Fibroblast of skin of right biceps (primary cell): ENCODE results near the gene SREBF2.
"Not testable (repeated sequence)": the region's sequence is repeated elsewhere in the genome, so short reads cannot be mapped to it uniquely, and the experiment has no call there.

Source experiments
- DNase-seq: peaks from one replicate; pipeline ENCODE4 v3.0.0-alpha.2; 2013

Gene SREBF2

DNA sequence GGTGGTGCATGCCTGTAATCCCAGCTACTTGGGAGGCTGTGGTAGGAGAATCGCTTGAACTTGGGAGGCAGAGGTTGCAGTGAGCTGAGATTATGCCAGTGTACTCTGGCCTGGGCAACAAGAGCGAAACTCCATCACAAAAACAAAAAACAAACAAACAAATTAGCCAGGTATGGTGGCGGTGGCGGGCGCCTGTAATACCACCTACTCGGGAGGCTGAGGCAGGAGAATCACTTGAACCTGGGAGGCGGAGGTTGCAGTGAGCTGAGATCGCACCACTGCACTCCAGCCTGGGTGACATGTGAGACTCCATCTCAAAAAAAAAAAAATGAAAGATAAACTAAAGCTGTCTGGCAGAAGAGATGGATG is 116.0 kb downstream of the SREBF2 start:
- not testable (repeated sequence) for DNase-seq

DNA sequence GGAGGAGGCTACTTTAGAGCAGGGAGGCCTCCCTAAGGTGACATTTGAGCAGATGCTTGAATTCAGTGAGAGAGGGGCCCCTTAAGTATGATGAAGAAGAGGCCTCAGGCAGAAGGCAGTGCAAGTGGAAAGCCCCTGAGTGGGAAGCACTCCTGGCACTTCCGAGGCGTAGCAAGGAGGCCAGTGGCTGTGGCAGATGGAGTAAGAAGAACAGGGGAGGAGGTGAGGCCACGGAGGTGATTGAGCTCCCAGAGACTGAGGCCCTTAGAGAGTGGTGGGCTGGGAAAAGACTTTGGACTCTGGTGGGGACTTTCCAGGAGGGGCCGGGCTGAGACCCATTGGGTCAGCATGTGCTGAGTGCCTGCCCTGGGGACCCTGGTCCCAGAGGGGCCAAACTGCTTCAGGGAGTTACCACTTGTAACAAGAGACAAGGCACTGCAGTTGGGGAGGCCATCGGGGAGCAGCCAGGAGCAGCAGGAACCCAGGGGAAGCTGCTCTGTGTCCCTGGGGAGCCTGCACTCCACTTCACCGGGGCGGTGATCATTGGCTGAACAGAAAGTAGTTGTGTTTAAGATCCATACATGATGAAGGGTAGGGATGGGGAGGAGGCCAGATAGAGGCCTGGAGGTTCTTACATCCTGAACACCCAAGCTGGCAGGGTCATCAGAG is 116.5 kb downstream of the SREBF2 start:
- DNase-seq, result no peak

GRCh38 chr22:41951898-41952474 is 119.1 kb downstream of the SREBF2 start, which contains the start of gene SMIM45:
Gene SMIM45 (plus strand): TSS chr22:41952150.
- no peak for DNase-seq

- no peak for DNase-seq
Measured at GRCh38 chr22:41952713-41953112, 119.8 kb downstream of the SREBF2 start.
